B cell (primary cell): Measurements from ENCODE around the gene BANF2. TPM values are rescaled to one million over a fixed set of nuclear protein-coding genes. Genes with fewer than 3 reads are reported as not detected.

Experiments used
- ATAC-seq: fragments of 200-7000 bp; cut with Tn5 transposase; one replicate; pipeline ENCODE4 v1.10.0; 2021; ENCODE audit warnings: low read depth, mild to moderate bottlenecking, moderate number of reproducible peaks, moderate library complexity
- CTCF ChIA-PET: fragments of 350-600 bp; sonication (Branson Sonifier 250); formaldehyde crosslinking; loops from one replicate; lab custom pipeline; 2021; ENCODE audit warnings: antibody characterized with exemption, inconsistent platforms; lab: Charles Lee
- POLR2A ChIA-PET: fragments of 350-600 bp; sonication (Branson Sonifier 250); formaldehyde crosslinking; loops from one replicate; lab custom pipeline; 2021; ENCODE audit warnings: antibody characterized with exemption; lab: Charles Lee
- DNase-seq: peaks from one replicate; pipeline ENCODE4 v3.0.0; 2013
- H2AFZ ChIP-seq: 2 replicates; pipeline ENCODE4 v1.6.1; 2012; ENCODE audit warnings: mild to moderate bottlenecking, low read depth, low read length; ENCODE audit not compliant: insufficient read depth, poor library complexity, severe bottlenecking
- H3K27ac ChIP-seq, 2 donors: 1 replicate in 1 of 2; 2 replicates in 1 of 2; pipeline ENCODE4 v1.5.1; 2012 to 2013; ENCODE audit warnings: low read length in 2 of 2, mild to moderate bottlenecking in 2 of 2, moderate library complexity in 1 of 2
- H3K27me3 ChIP-seq, 4 experiments: fragments of 200-600 bp in 1 of 4; sonication (generic) in 1 of 4; replicated peaks in 1 of 4; 1 replicate in 2 of 4; 2 replicates in 2 of 4; pipeline versions ENCODE4 v1.6.1 to v1.7.0; 2013 to 2016; ENCODE audit warnings: low read length in 3 of 4, mild to moderate bottlenecking in 2 of 4, mixed read lengths in 1 of 4, moderate library complexity in 1 of 4; ENCODE audit not compliant: insufficient read depth in 4 of 4, control insufficient read depth in 3 of 4; ENCODE audit errors: control extremely low read depth in 1 of 4
- H3K36me3 ChIP-seq, 2 experiments: replicated peaks in 1 of 2; 1 replicate in 1 of 2; 2 replicates in 1 of 2; pipeline versions ENCODE4 v1.6.1 to v1.7.1; 2013; ENCODE audit warnings: low read length in 1 of 2; ENCODE audit not compliant: insufficient read depth in 2 of 2, control insufficient read depth in 1 of 2; ENCODE audit errors: control extremely low read depth in 1 of 2, extremely low read depth in 1 of 2
- H3K4me1 ChIP-seq, 2 donors: fragments of 200-600 bp in 1 of 2; sonication (generic) in 1 of 2; 1 replicate in 1 of 2; 2 replicates in 1 of 2; pipeline versions ENCODE4 v1.5.1 to v1.6.1; 2013 to 2017; ENCODE audit warnings: low read length in 2 of 2; ENCODE audit not compliant: control insufficient read depth in 2 of 2, insufficient read depth in 2 of 2
- H3K4me2 ChIP-seq: replicated peaks from 2 replicates; pipeline ENCODE3; 2012; ENCODE audit warnings: mild to moderate bottlenecking, low read depth, low read length; ENCODE audit not compliant: poor library complexity, severe bottlenecking
- H3K4me3 ChIP-seq, 5 experiments: fragments of 200-600 bp in 1 of 5; sonication (generic) in 1 of 5; 1 replicate in 3 of 5; 2 replicates in 2 of 5; pipeline versions ENCODE4 v1.5.1 to v1.7.0; 2011 to 2016; ENCODE audit warnings: low read length in 4 of 5, mild to moderate bottlenecking in 4 of 5, low read depth in 2 of 5, control low read depth in 1 of 5, moderate library complexity in 1 of 5; ENCODE audit not compliant: insufficient read depth in 1 of 5; ENCODE audit errors: control extremely low read depth in 1 of 5, extremely low read depth in 1 of 5
- H3K79me2 ChIP-seq: fragments of 200-600 bp; sonication (generic); one replicate; pipeline ENCODE4 v1.6.0; 2016; ENCODE audit warnings: low read length; ENCODE audit not compliant: control insufficient read depth, insufficient read depth
- H3K9ac ChIP-seq: fragments of 200-600 bp; sonication (generic); 2 replicates; pipeline ENCODE4 v1.6.1; 2017; ENCODE audit warnings: mild to moderate bottlenecking, low read length, moderate library complexity
- H3K9me3 ChIP-seq, 3 donors: one replicate each; pipeline versions ENCODE4 v1.6.1 to v1.7.1; 2013; ENCODE audit warnings: low read length in 2 of 3; ENCODE audit not compliant: control insufficient read depth in 2 of 3, insufficient read depth in 1 of 3; ENCODE audit errors: control extremely low read depth in 1 of 3
- H4K20me1 ChIP-seq: 2 replicates; pipeline ENCODE4 v1.6.0; 2012; ENCODE audit warnings: mild to moderate bottlenecking, low read length; ENCODE audit not compliant: insufficient read depth, control insufficient read depth, poor library complexity, severe bottlenecking
- H3K27ac Mint-ChIP-seq: one replicate; pipeline ENCODE4 v1.8.0; 2021; ENCODE audit warnings: mixed read lengths
- H3K27me3 Mint-ChIP-seq: one replicate; pipeline ENCODE4 v1.8.0; 2021; ENCODE audit warnings: mixed read lengths
- H3K4me1 Mint-ChIP-seq: one replicate; pipeline ENCODE4 v1.8.0; 2021; ENCODE audit warnings: mixed read lengths
- H3K4me3 Mint-ChIP-seq: one replicate; pipeline ENCODE4 v1.8.0; 2021; ENCODE audit warnings: mixed read lengths
- H3K9me3 Mint-ChIP-seq: one replicate; pipeline ENCODE4 v1.8.0; 2022; ENCODE audit warnings: mixed read lengths; ENCODE audit not compliant: insufficient read depth
- CTCF ChIP-seq: fragments of 200-600 bp; IDR thresholded peaks from one replicate; pipeline ENCODE4 v1.8.0; 2022; ENCODE audit warnings: antibody characterized with exemption, mild to moderate bottlenecking
- EZH2 ChIP-seq: IDR thresholded peaks from 2 replicates; pipeline ENCODE4 v1.6.1; 2012; ENCODE audit warnings: borderline replicate concordance, low read depth, mild to moderate bottlenecking, moderate library complexity, low read length; ENCODE audit not compliant: insufficient read depth, poor library complexity, severe bottlenecking
- WGBS: methylation state at CpG from one replicate; pipeline ENCODE4 v1.1.5; 2013; ENCODE audit warnings: missing lambda C conversion rate; ENCODE audit not compliant: insufficient coverage; 5-methylcytosine and 5-hydroxymethylcytosine counted together
- intact Hi-C: fragments of 100-400 bp; cut with micrococcal nuclease; formaldehyde crosslinking; loops from one replicate; pipeline ENCODE4 v1.10.0; 2022
- polyA plus RNA-seq: library from polyadenylated mRNA; depleted of rRNA; stranded (reverse); fragments of >200 nt; gene quantifications from 2 replicates; pipeline ENCODE4 v1.2.3, GENCODE V29; 2012
- total RNA-seq, 2 donors: library from RNA; stranded (reverse); fragments of 120-200 nt in 1 of 2; gene quantifications; 1 replicate in 1 of 2; 2 replicates in 1 of 2; pipeline versions ENCODE4 v1.2.3 to v1.2.4, GENCODE V29; 2013 to 2022

Gene BANF2
- total and polyA plus RNA-seq, 2 donors (not counting 1 experiment from before 2014, with no cell fraction given): not detected

- no peak for ATAC-seq
- no CpG with 5 or more reads among the region's 1 CpG for WGBS
- Histone ChIP-seq H4K20me1 (no peaks in the 10 kb centered on the region), H3K4me3 (no peak overlapping the region), H3K4me1 (no peaks in the 10 kb centered on the region), H3K79me2 (no peaks in the 10 kb centered on the region), H3K36me3 (no peaks in the 10 kb centered on the region), H3K27ac (no peak overlapping the region), H3K9ac (no peak overlapping the region), H2AFZ (no peak overlapping the region), H3K4me2 (no peak overlapping the region), H3K27me3 (peaks cover 0 to 5% (median 1%) of the 10 kb centered on the region in 4 experiments), H3K9me3 (no peaks in the 10 kb centered on the region)
- peaks cover 24% of the 10 kb centered on the region for H3K27me3 Mint-ChIP-seq
- TF ChIP-seq EZH2: no peak
- TF ChIP-seq CTCF: no peak
- no peak overlapping the region for H3K4me3 Mint-ChIP-seq
- H3K9me3 Mint-ChIP-seq: peaks cover under 1% of the 10 kb centered on the region
- ChIA-PET CTCF (no interaction called here), POLR2A (no interaction called here)
- H3K27ac Mint-ChIP-seq: no peak overlapping the region
- intact Hi-C loops: no loop called here
- DNase-seq: no peak
- H3K4me1 Mint-ChIP-seq: no peaks in the 10 kb centered on the region
Observed at GRCh38 chr20:17696287-17696686, 3.5 kb upstream of the BANF2 start.

- H3K9me3 ChIP-seq: no peaks in the 10 kb centered on the region
- H3K27ac ChIP-seq: no peak overlapping the region
- no peak overlapping the region for H3K4me3 ChIP-seq
- TF ChIP-seq EZH2: no peak
- no peak for TF ChIP-seq CTCF
- CTCF ChIA-PET: interaction anchor here (0.7 kb wide), 1 partner anchor 15 kb away, joined by 3 read pairs; the partner anchor contains the start of gene RRBP1
- no peak overlapping the region for H3K27ac Mint-ChIP-seq
- H3K9ac ChIP-seq: no peak overlapping the region
- H3K27me3 ChIP-seq: peaks cover 0 to 5% (median 0%) of the 10 kb centered on the region in 4 experiments
- 89% methylated on average over 1 of the region's 1 CpG for WGBS
- no peaks in the 10 kb centered on the region for H3K4me1 ChIP-seq
- H3K79me2 ChIP-seq: no peaks in the 10 kb centered on the region
- no peaks in the 10 kb centered on the region for H3K36me3 ChIP-seq
- no peaks in the 10 kb centered on the region for H4K20me1 ChIP-seq
- H3K9me3 Mint-ChIP-seq: no peaks in the 10 kb centered on the region
- no peak overlapping the region for H3K4me3 Mint-ChIP-seq
- POLR2A ChIA-PET: no interaction called here
- no peaks in the 10 kb centered on the region for H3K4me1 Mint-ChIP-seq
- no peak overlapping the region for H3K4me2 ChIP-seq
- intact Hi-C loops: no loop called here
- DNase-seq: no peak
- H3K27me3 Mint-ChIP-seq: peaks cover 16% of the 10 kb centered on the region
- ATAC-seq: no peak
- H2AFZ ChIP-seq: no peak overlapping the region
Observed at GRCh38 chr20:17697171-17697570, 2.6 kb upstream of the BANF2 start.
